PC-9 (cell line): ENCODE data around the gene CHRDL2. TPM values are rescaled to one million over a fixed set of nuclear protein-coding genes. Genes with fewer than 3 reads are reported as not detected.
"Not testable (repeated sequence)": the region's sequence is repeated elsewhere in the genome, so short reads cannot be mapped to it uniquely, and the experiment has no call there.

Experiments used
- BruUV-seq: library from RNA; stranded (reverse); fragments of 400-500 nt; replicated peaks from 2 replicates; lab custom pipeline; 2021; lab: Mats Ljungman, UMichigan
- CTCF ChIA-PET: fragments of 300-600 bp; sonication (Branson Sonifier 250); formaldehyde crosslinking; loops from one replicate; lab custom pipeline; 2022; ENCODE audit warnings: antibody characterized with exemption; lab: Charles Lee
- POLR2A ChIA-PET: fragments of 300-600 bp; sonication (Branson Sonifier 250); formaldehyde crosslinking; loops from one replicate; lab custom pipeline; 2022; ENCODE audit warnings: antibody characterized with exemption; ENCODE audit not compliant: unreplicated experiment; lab: Charles Lee
- DNase-seq, 2 experiments: peaks; one replicate each; pipeline versions ENCODE4 v3.0.0 to v3.0.0-alpha.2; 2015 to 2022; ENCODE audit warnings: mixed read lengths in 1 of 2
- H2AFZ ChIP-seq: fragments of 200-600 bp; sonication (generic); 2 replicates; pipeline ENCODE4 v1.8.1; 2017; ENCODE audit warnings: antibody characterized with exemption
- H3F3A ChIP-seq: fragments of 200-600 bp; sonication (generic); 2 replicates; pipeline ENCODE4 v1.8.1; 2017; ENCODE audit warnings: antibody characterized with exemption, mild to moderate bottlenecking, low read depth; ENCODE audit not compliant: insufficient read depth
- H3K27ac ChIP-seq: fragments of 200-600 bp; sonication (generic); 2 replicates; pipeline ENCODE4 v1.6.1; 2016; ENCODE audit warnings: mixed run types
- H3K27me3 ChIP-seq: fragments of 200-600 bp; sonication (generic); 2 replicates; pipeline ENCODE4 v1.6.1; 2016; ENCODE audit warnings: low read depth, mixed run types; ENCODE audit not compliant: insufficient read depth
- H3K36me3 ChIP-seq: fragments of 200-600 bp; sonication (generic); 2 replicates; pipeline ENCODE4 v1.6.1; 2016; ENCODE audit warnings: low read depth, mixed run types
- H3K4me1 ChIP-seq: fragments of 200-600 bp; sonication (generic); replicated peaks from 2 replicates; pipeline ENCODE4 v1.6.1; 2016; ENCODE audit warnings: mixed run types; ENCODE audit not compliant: insufficient read depth
- H3K4me2 ChIP-seq: fragments of 200-600 bp; sonication (generic); 2 replicates; pipeline ENCODE4 v1.6.1; 2017; ENCODE audit warnings: mixed run types
- H3K4me3 ChIP-seq: fragments of 200-600 bp; sonication (generic); 2 replicates; pipeline ENCODE4 v1.6.1; 2016; ENCODE audit warnings: mixed run types
- H3K79me2 ChIP-seq: fragments of 200-600 bp; sonication (generic); 2 replicates; pipeline ENCODE4 v1.6.1; 2017; ENCODE audit warnings: low read depth, mixed run types
- H3K9me2 ChIP-seq: fragments of 200-600 bp; sonication (generic); 2 replicates; pipeline ENCODE4 v1.8.1; 2017; ENCODE audit warnings: mild to moderate bottlenecking; ENCODE audit not compliant: insufficient read depth
- H3K9me3 ChIP-seq: fragments of 200-600 bp; sonication (generic); 2 replicates; pipeline ENCODE4 v1.8.1; 2016; ENCODE audit warnings: low read depth; ENCODE audit not compliant: insufficient read depth
- H4K20me1 ChIP-seq: fragments of 200-600 bp; sonication (generic); 2 replicates; pipeline ENCODE4 v1.8.1; 2017; ENCODE audit not compliant: insufficient read depth
- EZH2 ChIP-seq: fragments of 200-600 bp; sonication (generic); IDR thresholded peaks from 2 replicates; pipeline ENCODE4 v1.8.0; 2017; ENCODE audit warnings: antibody characterized with exemption, low read depth
- intact Hi-C: fragments of 100-400 bp; cut with micrococcal nuclease; formaldehyde crosslinking; loops from one replicate; pipeline ENCODE4 v1.10.0; 2022; ENCODE audit not compliant: unreplicated experiment
- total RNA-seq: library from RNA; stranded (reverse); gene quantifications from 2 replicates; pipeline ENCODE4 v1.2.3, GENCODE V29; 2021
- TF ChIP-seq, protein P1 (sequence below): fragments of 200-600 bp; sonication (generic); conservative IDR thresholded peaks from 2 replicates; pipeline ENCODE4 v1.6.1; 2017; ENCODE audit warnings: mixed run types, antibody characterized with exemption, mild to moderate bottlenecking, moderate library complexity

The CHRDL2 gene
- total RNA-seq, 1 experiment from 2014 or later: not detected

DNA sequence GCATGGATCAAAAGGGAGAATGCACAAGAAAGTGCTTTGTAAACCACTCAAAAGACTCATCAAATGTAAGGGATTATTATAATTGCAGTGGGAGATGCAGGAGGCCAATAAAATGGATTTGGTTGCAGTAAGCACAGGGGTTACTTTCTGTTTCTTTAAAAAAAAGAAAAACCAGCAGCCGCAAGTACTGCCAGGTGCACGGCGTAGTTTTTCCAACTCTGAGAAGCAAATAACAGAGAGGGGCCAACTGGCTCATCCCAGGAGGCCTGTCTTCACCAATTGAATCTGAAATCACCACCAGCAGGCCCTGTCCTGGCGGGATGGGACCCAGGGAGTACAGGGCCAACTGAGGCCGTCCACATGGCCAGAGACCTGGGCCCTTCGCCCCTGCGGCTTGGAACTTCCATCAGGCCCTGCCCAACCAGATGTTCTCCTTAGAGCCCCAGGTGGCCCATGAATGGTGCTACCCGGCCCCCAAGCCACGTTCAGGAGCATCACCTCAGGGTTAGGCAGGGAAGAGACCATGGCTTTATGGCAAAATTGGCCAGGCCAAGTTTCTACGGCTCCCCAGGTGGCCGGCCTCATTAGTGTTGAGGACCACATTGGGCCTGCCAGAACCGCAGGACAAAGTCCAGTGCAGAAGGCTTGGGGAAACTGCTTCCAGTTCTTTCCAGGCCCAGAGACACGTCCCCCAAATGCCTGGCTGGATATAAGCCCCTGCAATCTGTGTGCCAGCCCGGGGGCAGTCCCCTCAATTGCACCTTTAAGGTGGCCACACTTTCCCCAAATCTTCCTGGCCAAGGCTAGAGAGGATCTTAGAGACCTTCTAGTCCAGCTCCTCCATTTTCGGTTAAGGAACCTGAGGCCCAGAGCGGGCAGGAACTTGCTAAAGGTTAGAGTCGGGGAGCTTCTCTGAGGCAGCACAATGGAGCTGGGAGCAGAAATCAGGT, 61.7 kb downstream of the CHRDL2 start:
- TF ChIP-seq, protein P1, sequence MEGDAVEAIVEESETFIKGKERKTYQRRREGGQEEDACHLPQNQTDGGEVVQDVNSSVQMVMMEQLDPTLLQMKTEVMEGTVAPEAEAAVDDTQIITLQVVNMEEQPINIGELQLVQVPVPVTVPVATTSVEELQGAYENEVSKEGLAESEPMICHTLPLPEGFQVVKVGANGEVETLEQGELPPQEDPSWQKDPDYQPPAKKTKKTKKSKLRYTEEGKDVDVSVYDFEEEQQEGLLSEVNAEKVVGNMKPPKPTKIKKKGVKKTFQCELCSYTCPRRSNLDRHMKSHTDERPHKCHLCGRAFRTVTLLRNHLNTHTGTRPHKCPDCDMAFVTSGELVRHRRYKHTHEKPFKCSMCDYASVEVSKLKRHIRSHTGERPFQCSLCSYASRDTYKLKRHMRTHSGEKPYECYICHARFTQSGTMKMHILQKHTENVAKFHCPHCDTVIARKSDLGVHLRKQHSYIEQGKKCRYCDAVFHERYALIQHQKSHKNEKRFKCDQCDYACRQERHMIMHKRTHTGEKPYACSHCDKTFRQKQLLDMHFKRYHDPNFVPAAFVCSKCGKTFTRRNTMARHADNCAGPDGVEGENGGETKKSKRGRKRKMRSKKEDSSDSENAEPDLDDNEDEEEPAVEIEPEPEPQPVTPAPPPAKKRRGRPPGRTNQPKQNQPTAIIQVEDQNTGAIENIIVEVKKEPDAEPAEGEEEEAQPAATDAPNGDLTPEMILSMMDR: no peak
- no peak for TF ChIP-seq EZH2
- intact Hi-C loops: no loop called here
- H3K27ac ChIP-seq: no peak overlapping the region
- H2AFZ ChIP-seq: no peak overlapping the region
- no peaks in the 10 kb centered on the region for H4K20me1 ChIP-seq
- peaks cover 29% of the 10 kb centered on the region for H3K4me1 ChIP-seq
- H3K27me3 ChIP-seq: no peaks in the 10 kb centered on the region
- H3K9me3 ChIP-seq: no peaks in the 10 kb centered on the region
- H3K4me2 ChIP-seq: no peak overlapping the region
- no TSS peak for BruUV-seq
- no peak overlapping the region for H3K4me3 ChIP-seq
- DNase-seq: no peak
- H3K9me2 ChIP-seq: no peaks in the 10 kb centered on the region
- no peaks in the 10 kb centered on the region for H3K79me2 ChIP-seq
- peaks cover 29% of the 10 kb centered on the region for H3F3A ChIP-seq
- no peaks in the 10 kb centered on the region for H3K36me3 ChIP-seq
- ChIA-PET POLR2A (no interaction called here), CTCF (no interaction called here)

DNA sequence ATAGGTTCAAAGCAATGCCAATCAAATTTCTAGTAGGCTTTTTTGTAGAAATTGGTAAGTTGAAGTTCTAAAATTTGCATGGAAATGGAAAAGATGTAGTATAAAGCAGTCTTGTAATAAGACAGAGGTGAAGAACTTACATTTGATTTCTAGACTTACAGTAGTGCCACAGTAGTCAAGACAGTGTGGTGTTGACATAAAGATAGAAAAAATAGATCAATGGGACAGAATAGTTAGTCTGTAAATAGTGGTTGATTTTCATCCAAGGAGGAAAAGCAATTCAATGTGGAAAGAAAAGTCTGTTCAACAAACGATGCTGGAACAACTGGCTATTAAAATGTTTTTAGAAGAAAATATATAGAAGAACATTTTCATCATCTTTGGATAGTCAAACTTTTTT, 67.9 kb downstream of the CHRDL2 start:
- no peak for DNase-seq
- ChIA-PET CTCF (no interaction called here), POLR2A (interaction anchor here (0.5 to 0.6 kb wide), 2 partner anchors 47 to 470 kb away, joined by 3 to 5 read pairs; no protein-coding TSS in a partner anchor)
- H3F3A ChIP-seq: peaks cover 4% of the 10 kb centered on the region; the same call in 1 of the 2 replicates
- H2AFZ ChIP-seq: no peak overlapping the region
- H3K79me2 ChIP-seq: no peaks in the 10 kb centered on the region
- H3K4me3 ChIP-seq: no peak overlapping the region
- H3K4me1 ChIP-seq: no peaks in the 10 kb centered on the region
- no peaks in the 10 kb centered on the region for H3K9me2 ChIP-seq
- peaks cover 9% of the 10 kb centered on the region; the same call in 1 of the 2 replicates for H3K36me3 ChIP-seq
- TF ChIP-seq, protein P1: no peak
- TF ChIP-seq EZH2: no peak
- intact Hi-C loops: no loop called here
- 0 out of 2 replicates have a peak, but pooled peaks cover under 1% of the 10 kb centered on the region for H3K9me3 ChIP-seq
- H3K27ac ChIP-seq: no peak overlapping the region
- no TSS peak for BruUV-seq
- H3K27me3 ChIP-seq: no peaks in the 10 kb centered on the region
- no peak overlapping the region for H3K4me2 ChIP-seq
- H4K20me1 ChIP-seq: no peaks in the 10 kb centered on the region

DNA sequence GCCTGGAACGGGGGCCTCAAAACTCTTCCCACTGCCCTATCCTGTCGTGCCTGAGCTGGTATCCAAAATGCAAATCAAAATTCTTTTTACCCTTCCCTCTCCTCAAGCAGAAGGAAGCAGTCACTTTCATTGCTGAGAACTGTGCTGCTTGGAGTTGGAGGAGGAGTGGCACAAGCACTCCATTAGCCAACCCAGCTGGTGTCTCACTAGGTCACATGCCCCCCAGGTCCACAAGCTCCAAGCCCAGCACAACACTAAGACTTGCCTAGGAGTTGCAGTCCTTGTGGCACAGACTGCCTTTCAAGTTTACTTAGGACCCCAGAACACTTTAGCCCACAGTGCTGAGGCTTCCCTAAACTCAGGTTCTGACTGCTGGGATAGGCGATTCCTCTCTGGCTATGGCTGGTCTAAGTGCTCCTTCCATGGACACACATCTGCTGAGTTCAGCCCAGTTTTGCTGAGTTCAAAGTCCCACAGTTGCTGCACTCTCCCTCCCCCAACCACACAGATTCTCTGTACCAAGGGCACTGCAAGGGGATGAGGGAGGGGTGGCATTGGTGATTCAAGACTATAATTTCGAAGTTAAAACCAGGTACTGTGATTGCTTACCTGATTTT, 68.6 kb downstream of the CHRDL2 start:
- ChIA-PET CTCF (interaction anchor here (0.6 to 0.9 kb wide), 2 partner anchors 34 to 213 kb away, joined by 3 read pairs; no protein-coding TSS in a partner anchor), POLR2A (no interaction called here)
- Histone ChIP-seq H3K27me3 (no peaks in the 10 kb centered on the region), H3K9me2 (no peaks in the 10 kb centered on the region), H2AFZ (no peak overlapping the region), H3K4me2 (no peak overlapping the region), H3K9me3 (0 out of 2 replicates have a peak, but pooled peaks cover 4% of the 10 kb centered on the region), H3F3A (0 out of 2 replicates have a peak, but pooled peaks cover under 1% of the 10 kb centered on the region), H4K20me1 (no peaks in the 10 kb centered on the region), H3K79me2 (no peaks in the 10 kb centered on the region), H3K36me3 (peaks cover 16% of the 10 kb centered on the region), H3K4me1 (no peaks in the 10 kb centered on the region), H3K27ac (no peak overlapping the region), H3K4me3 (no peak overlapping the region)
- intact Hi-C loops: no loop called here
- no peak for DNase-seq
- BruUV-seq: no TSS peak
- TF ChIP-seq, protein P1: no peak
- no peak for TF ChIP-seq EZH2

DNA sequence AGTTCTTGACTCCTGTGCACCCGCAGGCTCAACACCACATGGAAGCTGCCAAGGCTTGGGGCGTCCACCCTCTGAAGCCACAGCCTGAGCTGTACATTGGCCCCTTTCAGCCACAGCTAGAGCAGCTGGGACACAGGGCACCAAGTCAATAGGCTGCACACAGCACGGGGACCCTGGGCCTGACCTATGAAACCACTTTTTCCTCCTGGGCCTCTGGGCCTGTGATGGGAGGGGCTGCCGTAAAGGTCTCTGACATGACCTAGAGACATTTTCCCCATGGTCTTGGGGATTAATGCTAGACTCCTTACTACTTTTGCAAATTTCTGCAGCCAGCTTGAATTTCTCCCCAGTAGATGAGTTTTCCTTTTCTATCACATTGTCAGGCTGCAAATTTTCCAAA, 72.1 kb downstream of the CHRDL2 start:
- intact Hi-C loops, H3K27ac ChIP-seq, H3K9me3 ChIP-seq, H3K4me3 ChIP-seq, CTCF ChIA-PET, H3K79me2 ChIP-seq, H3K27me3 ChIP-seq, BruUV-seq, H4K20me1 ChIP-seq, H3K4me1 ChIP-seq, H3K4me2 ChIP-seq, H3F3A ChIP-seq, POLR2A ChIA-PET, H2AFZ ChIP-seq, H3K9me2 ChIP-seq, DNase-seq: not testable (repeated sequence)
- H3K36me3 ChIP-seq: peaks cover 23% of the 10 kb centered on the region
